CD4-positive, alpha-beta T cell treated with Interleukin-6 at 100 ng/mL for 8 hours (primary cell): ENCODE data around the gene MIS18BP1.
"Not testable (repeated sequence)": the region's sequence is repeated elsewhere in the genome, so short reads cannot be mapped to it uniquely, and the experiment has no call there.

ENCODE experiments used
- DNase-seq: peaks from one replicate; pipeline ENCODE4 v3.0.0-alpha.2; 2020; ENCODE audit warnings: mixed read lengths, low spot score

Gene MIS18BP1

DNA sequence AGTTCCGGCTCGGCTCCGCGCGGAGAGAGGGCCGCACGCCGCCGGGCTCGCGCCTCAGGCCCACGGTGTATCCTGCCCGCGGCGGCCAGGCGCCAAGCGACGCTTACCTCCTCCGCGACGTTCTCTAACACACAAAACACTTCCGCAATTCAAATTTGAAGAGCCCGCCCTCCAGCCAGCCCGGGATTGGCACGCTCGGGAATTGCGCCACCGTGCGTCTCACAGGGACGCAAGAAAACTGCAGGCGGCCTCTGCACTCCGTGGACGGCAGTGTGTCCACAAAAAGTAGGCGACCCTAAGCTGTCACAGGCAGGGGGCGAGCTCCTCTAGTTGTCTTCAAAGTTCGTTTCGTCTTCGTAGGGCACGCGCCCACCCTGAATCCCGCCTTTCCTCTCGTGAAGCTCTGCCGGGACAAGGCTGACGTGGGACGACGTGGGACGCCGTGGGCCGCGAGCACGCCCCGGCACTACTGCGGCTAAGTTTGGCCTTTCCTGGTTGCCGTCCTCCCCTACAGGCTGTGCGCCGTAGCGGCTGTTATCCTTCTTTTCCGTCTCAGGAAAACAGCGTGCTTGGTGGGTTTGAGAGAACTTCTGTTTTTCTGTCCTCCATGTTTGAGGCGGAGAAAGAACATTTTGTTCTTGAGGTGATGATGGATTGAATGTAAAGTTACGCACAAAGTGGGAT is at the start of gene MIS18BP1:
Gene MIS18BP1 (minus strand): TSS at position 133 of the 684 bp plus-strand sequence. CDS start 5,916 bp downstream, outside the sequence.
- DNase-seq, result peak; percentile 95

DNA sequence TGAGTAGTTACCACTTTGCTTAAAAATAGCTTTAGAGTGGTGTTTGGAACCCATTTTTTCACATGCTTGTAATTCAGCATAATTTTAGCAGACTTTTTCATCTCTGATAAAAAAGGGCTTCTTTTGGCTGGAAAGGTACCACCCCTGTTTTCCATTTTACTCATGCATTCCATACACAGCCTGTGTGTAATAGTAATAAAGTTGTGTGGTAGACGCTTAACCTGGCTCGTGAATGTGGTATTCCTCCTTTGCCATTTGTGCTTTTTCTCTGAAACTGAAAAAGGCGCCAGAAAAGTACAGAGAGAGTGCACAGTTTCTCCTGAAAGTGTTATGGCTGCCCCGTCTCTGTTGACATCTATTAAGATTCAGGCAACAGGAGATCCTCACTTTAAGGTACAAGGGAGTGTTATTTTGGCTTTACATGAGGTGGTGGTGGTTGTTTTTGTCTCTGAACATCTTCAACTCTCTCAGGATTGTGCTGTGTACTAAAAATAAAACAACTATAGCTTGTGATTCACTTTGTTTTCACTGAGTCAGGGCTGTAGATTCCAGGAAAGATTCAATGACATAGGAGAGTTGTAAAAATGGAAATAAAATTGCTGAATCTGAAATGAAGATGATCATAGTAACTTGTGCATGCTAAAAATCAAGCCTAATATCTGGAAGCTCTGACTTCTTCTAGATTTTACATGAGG is 45.6 kb upstream of the MIS18BP1 start:
- no peak for DNase-seq

DNA sequence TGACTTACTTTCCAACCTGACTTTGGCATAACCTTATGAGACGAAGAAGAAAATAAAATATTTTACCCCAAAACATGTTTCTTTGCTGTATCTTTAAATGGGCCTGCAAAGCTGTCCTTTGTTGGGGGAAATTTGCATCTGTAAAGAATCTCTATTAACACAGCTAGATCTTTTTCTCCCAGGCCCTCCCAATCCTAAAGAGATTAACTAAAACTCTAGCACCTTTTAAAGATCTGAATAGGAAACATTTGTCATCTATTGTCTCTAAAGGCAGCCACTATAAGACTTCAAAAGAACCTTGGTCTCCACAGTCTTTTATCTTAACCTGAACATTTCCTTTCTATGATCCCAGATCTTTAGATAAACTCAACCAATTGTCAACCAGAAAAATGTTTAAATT is 41.8 kb upstream of the MIS18BP1 start:
- not testable (repeated sequence) for DNase-seq

DNA sequence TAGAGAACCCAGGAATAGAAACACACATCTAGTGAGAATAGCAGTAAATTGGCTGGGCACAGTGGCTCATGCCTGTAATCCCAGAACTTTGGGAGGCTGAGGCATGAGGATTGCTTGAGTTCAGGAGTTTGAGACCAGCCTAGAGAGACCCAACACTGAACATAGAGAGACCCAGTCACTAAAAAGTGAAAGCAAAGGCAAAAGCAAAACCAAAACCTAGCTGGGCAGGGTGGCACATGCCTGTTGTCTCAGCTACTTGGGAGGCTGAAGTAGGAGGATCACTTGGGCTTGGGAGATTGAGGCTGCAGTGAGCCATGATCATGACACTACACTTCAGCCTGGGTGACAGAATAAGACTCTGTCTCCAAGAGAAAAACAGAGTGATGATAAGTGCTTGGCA is 37.5 kb upstream of the MIS18BP1 start:
- no peak for DNase-seq

DNA sequence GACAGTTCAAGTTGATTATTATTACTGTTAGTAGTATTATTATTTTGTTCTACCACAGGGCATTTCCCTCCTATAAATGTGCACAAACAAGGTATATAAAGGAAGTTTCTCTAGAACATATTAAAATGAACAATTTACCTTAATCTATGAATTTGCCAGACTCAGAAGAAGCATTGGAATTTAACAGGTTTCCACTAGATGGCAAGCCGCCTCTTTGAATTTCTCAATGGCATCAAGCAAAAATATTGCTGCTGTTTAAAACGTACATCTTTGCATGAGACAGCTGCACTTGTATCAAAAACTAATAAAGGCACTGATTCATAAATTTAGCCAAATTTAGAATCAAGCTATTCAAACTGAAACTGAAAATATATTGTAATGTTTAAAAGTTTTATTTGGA is 34.6 kb upstream of the MIS18BP1 start:
- DNase-seq, result no peak

DNA sequence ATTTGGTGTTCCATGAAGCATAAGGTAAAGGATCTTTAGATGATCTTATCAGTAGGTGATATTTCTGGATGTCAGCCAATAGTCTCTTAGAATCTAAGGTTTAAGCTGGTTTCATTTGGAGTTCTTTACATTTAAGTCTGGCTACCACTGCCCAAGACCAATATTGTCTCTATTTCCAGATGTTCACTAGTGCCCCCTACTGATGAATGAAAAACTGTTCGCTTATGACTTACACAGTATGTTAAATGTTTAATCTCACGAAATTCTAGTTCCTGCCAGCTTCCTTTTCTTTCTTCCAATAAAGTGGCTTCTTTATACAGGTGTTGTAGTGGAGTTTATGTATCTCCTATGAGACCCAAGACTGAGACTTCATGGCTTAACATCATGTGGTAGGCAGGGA is 31.8 kb upstream of the MIS18BP1 start:
- DNase-seq, result no peak

DNA sequence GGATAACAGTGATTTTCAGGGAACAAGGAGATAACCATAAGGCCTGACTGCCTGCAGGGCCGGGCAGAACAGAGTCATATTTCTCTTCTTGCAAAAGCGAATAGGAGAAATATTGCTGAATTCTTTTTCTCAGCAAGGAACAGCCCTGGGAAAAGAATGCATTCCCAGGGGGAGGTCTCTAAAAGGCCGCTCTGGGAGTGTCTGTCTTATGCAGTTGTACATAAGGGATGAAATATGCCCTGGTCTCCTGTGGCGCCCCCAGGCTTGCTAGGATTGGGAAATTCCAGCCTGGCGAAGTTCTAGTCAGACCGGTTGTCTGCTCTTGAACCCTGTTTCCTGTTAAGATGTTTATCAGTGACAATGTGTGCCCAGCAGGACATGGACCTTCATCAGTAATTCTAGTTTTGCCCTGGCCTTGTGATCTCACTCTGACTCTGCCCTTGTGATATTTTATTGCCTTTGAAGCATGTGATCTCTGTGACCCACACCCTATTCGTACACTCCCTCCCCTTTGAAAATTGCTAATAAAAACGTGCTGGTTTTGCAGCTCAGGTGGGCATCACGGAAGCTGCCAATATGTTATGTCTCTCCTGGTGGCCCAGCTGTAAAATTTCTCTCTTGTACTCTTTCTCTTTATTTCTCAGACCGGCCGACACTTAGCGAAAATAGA is 28.9 kb upstream of the MIS18BP1 start:
- not testable (repeated sequence) for DNase-seq

DNA sequence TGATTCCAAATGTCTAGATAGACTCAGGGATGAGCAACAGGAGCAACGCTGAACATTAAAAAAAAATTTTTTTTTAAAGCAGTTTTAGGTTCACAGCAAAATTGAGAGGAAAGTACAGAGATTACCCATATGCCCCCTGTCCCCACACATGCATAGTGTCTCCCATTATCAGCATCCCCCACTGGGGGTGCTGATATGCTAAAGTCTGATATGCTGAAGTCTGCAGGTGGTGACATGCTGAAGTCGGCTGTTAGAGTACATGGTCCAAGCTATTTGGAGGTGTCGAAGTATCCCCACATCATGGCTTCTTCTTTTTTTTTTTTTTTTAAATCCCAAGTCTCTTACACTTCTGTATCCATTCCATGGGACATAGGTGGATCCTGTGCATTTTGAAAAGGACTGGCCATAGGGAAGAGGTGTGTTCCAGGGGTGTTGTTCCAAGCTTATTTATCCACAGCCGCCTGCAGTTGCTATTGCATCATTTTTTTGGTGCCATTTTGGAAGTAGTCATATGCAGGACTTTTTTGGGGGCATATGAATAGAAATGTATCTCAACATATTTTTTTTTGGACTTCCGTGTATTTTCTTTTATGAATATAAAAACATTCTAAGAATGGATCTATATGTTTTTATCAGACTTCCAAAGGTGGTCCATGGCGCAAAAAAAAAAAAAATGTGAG is 19.0 kb upstream of the MIS18BP1 start:
- DNase-seq, result no peak

DNA sequence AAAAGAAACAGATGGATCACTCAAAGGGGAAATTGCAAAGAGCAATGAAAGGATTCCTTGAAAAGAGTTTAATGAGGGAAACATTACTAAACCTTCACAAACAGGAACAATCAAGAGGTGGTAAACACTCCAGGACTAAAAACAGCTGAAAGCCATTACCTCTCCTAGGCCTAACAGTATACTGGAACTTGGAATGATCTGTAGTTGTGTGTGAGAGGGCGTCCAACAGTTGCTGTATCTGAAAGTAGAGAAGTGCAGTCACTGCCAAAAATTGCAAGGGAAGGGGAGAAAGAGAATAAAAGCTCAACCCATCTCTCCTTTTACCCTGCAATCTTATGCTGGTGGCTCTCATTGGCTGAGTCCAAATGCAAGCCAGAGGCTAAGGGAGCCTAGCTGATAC is 17.0 kb upstream of the MIS18BP1 start:
- DNase-seq, result no peak

DNA sequence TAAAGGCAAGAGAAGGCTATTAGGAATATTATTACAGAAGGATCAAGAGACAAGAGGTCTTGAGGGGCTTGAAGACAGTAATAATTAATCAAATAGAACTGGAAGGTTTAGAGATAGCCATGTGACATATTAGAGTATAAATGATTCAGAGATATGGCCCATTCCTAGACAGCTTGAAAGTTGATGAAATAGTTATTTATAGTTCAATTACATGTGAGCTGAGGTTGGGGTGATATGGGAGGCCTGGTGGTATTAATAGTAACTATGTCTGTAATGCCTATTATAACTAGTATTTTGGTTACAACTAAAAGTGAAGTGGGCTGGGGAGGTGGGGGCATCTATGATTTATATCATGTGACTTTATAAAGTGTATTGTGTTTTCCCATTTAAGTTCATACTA is 14.1 kb upstream of the MIS18BP1 start:
- no peak for DNase-seq

DNA sequence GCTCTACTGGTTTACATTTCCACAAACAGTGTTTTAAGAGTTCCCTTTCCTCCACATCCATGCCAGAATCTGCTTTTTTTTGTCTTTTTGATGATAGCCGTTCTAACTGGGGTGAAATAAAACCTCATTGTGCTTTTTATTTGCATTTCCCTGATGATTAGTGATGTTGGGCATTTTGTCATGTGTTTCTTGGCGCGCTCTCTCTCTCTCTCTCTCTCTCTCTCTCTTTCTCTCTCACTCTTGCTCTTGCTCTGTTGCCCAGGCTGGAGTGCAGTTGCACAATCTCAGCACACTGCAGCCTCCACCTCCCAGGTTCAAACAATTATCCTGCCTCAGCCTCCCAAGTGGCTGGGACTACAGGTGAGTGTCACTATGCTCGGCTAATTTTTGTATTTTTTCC is 9.6 kb upstream of the MIS18BP1 start:
- no peak for DNase-seq

DNA sequence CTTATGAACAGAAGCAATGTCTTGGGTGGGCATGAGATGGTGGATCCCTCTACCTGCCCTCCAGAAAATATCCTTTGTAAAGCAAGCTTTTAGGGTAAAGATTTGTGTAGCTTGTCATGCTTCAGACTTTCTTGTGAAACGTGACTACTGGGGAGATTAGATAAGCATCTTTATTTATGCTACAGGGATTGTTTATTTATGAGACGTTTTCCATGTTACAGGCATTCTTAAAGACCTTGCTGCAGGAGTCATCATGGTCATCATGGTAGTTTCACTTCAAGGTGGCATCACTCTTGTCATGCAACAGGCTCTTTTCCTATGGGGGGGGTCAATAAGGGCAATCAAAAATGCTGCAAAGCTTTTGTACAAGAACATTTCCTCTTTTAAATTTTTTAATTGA is 8.2 kb upstream of the MIS18BP1 start:
- no peak for DNase-seq

DNA sequence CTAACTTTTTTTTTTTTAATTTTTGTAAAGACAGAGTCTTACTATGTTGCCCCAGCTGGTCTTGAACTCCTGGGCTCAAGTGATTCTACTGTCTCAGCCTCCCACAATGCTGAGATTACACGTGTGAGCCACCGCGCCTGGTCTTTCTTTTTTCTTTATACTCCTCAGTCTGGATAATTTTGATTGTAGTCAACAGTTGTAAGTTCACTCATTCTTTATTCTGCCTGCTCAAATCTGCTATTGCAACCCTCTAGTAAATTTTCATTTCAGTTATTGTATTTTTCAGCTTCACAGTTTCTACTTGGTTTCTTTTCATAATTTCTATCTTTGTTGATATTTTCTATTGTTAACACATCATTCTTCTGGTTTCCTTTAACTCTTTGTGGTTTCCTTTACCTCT is 5.8 kb upstream of the MIS18BP1 start:
- no peak for DNase-seq

DNA sequence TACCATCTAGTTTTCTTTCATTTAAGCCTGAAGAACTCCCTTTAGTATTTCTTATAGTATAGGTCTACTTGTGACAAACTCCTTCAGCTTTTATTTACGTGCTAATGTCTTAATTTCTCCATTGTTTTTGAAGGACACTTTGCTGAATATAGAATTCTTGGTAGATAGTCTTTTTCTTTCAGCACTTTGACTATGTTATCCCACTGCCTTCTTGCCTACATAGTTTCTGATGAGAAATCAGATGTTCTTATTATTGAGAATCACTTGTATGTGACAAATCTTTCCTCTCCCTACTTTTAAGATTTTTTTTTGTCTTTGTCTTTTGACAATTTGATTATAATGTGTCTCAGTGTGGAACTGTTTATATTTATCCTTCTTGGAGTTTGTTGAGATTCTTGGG is 5.1 kb upstream of the MIS18BP1 start:
- no peak for DNase-seq

DNA sequence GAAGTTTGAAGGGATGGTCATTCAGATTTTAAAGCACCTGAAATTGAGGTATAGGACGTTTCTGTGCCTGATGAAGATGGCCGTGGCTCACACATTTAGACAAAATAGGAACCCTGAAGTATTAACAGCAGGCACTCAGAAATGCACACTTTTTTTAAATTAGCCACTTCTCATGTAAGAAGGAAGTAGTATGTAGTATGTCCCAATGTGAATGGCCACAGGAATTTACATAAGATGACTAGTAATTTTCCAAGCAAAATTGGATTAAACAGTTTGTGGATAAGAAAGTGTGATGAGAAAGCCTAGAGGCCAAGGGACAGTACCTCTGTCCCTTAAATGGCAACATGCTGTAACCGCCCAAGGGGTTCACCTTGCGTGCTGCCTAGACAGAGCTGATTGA is 1.8 kb upstream of the MIS18BP1 start:
- no peak for DNase-seq

DNA sequence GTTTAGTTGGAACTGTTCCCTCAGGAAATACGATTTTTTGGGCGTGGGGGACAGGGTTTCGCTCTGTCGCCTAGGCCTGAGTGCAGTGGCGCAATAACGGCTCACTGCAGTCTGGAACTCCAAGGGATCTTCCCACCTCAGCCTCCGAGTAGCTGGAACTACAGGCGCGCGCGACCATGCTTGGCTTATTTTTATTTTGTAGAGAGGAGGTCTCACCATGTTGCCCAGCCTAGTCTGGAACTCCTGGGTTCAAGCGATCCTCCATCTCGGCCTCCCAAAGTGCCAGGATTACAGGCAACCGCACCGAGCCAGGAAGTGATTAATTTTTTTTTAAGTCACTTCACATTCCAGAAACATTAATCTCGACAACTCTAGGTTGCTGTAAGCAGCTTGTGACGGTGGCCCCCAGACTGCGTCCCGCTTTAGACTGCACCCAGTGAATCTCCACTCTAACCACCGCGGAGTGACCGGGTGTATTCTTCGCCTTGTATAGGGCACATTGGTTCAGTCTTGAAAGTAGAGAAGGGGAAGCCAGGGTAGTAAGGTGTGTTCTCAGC is 830 bp upstream of the MIS18BP1 start:
- no peak for DNase-seq

DNA sequence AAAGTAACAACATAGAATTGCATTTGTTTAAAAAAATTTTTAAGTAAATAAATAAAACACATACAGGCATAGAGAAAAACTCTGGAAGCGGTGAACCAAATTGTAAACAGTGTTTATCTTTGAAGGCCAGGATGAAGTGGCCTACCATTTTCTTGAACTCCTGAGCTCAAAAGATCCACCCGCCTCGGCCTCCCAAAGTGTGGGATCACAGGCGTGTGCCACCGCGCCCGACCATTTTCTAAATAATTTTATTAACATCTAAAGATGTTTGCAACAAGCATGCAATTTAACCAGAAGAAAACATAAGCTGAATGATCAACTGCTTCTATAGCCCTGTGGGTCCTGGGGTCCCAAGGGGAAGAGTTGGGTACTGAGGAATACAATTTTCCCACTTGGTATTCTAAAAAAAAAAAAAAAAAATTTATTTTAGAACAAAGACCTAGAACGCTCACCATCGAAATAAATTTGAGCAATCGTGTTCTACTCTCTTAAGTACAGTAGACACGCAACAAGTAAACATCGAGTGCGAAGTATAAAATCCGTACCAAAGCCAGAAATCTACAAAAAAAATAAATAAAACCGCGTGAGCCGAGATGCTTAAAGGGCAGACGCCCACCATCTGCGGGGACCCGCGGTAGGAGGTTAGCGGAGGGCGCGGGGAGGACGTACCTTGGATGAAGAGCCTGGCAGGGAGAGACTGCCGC is 484 bp downstream of the MIS18BP1 start:
- DNase-seq, result no peak

DNA sequence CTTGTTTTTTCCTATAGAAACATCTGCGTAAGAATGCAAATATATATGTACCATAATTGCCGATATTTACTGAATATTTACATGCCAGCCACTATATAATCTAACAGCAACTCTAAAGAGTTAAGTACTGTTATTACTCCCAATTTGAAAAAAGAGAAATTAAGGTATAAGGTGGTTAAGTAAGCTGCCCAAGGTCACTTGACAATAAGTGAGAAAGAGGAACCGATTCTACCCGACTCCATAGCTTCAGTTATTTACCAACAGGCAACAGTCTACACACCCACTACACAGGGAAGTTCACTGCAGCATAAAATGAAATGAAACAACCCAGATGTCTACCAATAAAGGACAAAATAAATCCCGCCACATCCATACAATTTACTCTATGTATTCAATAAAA is 1.1 kb downstream of the MIS18BP1 start:
- peak; percentile 3 for DNase-seq

DNA sequence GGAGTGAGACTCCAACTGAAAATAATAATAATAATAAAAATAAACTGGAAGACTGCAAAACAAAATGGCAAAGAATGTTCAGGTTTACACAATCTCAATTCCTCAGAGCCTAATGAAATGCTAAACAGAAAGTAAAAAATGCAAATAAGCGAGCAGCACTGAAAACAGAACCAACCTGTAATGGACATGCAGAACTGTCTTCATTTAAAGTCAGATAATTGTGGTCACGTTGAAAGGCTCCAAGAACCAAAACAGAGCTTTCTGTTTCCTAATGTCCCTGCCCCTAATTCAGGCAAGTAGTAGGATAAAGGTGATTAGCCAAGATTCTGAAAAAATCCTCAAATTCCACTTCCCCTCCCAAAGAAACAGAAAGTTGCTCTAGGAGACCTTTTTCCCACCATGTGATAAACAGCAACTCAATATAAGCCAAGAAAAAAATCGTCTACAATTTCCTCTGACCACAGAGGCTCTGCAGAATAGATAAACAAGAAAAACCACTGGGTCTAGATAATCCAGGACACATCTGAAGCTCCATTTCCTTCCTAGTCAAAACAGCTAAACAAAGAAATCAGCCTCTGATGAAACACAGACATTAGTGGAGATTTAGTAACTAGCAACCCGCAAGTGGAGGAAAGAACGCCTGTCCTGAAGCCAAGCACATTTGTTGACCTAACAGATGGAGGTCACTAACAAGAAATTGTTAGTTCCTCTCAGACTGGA is 3.0 kb downstream of the MIS18BP1 start:
- no peak for DNase-seq

DNA sequence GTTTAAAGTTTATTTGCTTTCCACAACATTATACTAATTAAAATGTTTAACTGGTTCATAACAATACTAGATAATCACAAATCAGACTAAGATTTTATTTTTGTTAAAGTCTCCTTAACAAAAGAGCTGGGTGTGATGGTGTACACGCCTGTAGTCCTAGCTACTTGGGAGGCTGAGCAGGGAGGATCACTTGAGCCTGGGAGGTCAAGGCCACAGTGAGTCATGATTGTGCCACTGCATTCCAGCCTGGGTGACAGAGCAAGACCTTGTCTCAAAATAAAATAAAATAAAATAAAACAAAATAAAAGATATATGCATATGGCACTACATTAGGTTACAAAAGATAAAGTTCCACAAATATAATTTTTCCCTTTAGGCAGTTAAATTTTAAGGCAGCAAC is 5.6 kb downstream of the MIS18BP1 start:
- no peak for DNase-seq

DNA sequence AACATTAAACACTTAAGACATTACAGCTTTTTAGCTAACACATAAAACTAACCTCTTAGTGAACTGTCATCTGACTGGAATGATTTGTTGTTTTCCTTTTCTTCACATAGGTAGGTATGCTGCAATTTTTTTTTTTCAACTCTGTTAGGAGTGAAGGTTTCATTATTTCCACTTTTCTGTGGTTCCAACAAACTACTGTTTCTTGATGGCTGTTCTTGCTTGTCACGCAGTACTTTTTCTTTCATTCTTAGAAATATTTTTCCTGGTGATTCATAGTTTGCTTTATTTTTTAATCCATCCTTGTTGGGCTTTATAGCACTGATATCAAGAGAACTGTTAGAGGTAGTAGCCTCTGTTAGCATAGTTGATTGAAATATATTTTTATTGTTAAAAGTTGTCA is 6.3 kb downstream of the MIS18BP1 start:
- no peak for DNase-seq
